HEK293 (cell line): ENCODE results near the gene ALX1.

ENCODE experiments used
- ZNF311 ChIP-seq: fragments of 450-650 bp; formaldehyde crosslinking; IDR thresholded peaks from 2 replicates; pipeline ENCODE4 v1.5.1; 2017; ENCODE audit warnings: missing biosample characterization, missing genetic modification characterization, borderline replicate concordance
- TF ChIP-seq, protein P1 (sequence below): fragments of 450-650 bp; formaldehyde crosslinking; IDR thresholded peaks from 2 replicates; pipeline ENCODE4 v1.5.1; 2016; ENCODE audit warnings: missing biosample characterization, missing genetic modification characterization
- TF ChIP-seq, protein P2 (sequence below): fragments of 450-650 bp; formaldehyde crosslinking; IDR thresholded peaks from 2 replicates; pipeline ENCODE4 v1.5.1; 2016; ENCODE audit warnings: missing biosample characterization, missing genetic modification characterization

GRCh38 chr12:85310025-85310424 lies 30.0 kb downstream of the ALX1 start:
- TF ChIP-seq, protein P1, sequence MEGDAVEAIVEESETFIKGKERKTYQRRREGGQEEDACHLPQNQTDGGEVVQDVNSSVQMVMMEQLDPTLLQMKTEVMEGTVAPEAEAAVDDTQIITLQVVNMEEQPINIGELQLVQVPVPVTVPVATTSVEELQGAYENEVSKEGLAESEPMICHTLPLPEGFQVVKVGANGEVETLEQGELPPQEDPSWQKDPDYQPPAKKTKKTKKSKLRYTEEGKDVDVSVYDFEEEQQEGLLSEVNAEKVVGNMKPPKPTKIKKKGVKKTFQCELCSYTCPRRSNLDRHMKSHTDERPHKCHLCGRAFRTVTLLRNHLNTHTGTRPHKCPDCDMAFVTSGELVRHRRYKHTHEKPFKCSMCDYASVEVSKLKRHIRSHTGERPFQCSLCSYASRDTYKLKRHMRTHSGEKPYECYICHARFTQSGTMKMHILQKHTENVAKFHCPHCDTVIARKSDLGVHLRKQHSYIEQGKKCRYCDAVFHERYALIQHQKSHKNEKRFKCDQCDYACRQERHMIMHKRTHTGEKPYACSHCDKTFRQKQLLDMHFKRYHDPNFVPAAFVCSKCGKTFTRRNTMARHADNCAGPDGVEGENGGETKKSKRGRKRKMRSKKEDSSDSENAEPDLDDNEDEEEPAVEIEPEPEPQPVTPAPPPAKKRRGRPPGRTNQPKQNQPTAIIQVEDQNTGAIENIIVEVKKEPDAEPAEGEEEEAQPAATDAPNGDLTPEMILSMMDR (tag by site-specific recombination) = no peak
- TF ChIP-seq ZNF311 (tag by site-specific recombination) = no peak
- TF ChIP-seq, protein P2, sequence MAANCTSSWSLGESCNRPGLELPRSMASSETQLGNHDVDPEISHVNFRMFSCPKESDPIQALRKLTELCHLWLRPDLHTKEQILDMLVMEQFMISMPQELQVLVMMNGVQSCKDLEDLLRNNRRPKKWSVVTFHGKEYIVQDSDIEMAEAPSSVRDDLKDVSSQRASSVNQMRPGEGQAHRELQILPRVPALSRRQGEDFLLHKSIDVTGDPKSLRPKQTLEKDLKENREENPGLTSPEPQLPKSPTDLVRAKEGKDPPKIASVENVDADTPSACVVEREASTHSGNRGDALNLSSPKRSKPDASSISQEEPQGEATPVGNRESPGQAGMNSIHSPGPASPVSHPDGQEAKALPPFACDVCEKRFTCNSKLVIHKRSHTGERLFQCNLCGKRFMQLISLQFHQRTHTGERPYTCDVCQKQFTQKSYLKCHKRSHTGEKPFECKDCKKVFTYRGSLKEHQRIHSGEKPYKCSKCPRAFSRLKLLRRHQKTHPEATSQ (tag by site-specific recombination) = no peak
